ENCODE results near the gene RAB7B.

Gene RAB7B

DNA sequence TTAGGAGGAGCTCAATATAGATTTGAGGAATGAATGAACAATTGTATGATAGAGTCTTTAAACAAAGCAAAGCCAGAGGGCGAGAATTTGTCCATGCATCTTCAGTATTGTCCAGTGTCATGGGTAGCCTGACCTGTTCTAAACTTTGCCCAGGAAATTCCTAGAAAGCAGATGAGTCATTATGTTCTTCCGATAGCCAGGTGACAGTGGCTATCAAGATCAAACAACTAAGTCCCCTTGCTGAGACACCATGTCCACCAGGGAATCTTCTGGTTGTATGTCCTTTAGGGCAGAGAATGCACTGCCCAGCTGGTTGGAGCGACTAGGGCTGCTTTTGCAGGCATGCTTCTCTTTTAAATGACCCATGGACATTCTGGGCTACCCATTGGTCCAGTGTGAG is 58.1 kb downstream of the RAB7B start:
- DNase-seq: no peak

DNA sequence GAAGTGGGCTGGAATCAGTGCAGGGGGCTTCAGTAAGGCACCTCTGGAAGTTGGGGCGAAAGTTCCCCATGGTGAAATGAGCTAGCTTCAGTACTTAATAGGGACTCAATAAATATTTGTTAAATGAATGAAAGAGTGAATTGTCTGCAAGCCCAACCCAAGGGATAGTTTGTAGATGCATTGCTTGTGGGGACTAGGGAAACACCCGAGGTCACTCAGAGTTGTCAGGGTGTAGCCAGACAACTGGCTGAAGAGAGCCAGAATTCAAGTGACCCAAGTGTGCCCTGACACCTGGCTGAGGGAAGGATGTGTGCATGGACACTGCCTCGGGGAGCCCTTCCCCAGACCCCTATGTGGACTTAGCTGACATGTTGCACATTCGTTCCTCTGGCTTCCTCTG is 58.7 kb downstream of the RAB7B start:
- no peak for DNase-seq

GRCh38 chr1:205943245-205943644 is 60.0 kb downstream of the RAB7B start, which contains the start of gene SLC26A9:
Gene SLC26A9, minus strand, starts transcription at chr1:205943456. Its CDS starts 7,636 bp downstream, at chr1:205935820.
- DNase-seq: no peak

DNA sequence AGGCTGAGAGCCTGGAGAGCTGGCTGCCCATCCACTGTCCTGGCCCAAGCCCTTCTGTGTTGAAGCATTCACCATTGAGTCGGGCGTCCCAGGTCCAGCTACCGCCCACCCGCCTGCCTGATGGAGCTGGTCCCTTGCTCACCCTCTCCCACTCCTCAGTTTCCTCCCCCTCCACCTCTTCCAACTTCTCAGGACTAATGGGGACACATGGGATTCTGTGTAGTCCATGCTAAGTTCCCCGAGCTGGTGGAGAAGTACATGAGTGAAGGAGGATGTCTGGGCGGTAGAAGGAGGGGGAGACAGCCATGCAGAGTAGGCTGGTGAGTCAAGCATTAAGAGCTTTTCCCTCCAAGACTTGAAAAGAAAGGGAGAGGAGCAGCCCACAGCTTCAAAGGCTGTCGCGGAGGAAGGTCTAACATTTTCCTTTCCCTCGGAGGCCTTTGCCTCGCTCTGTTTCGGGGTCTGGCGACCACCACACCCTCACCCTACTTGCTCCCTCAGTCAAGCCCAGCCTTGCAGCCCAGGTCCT is 60.5 kb downstream of the RAB7B start:
- DNase-seq: no peak

GRCh38 chr1:205940710-205941109 is 62.5 kb downstream of the RAB7B start:
- no peak for DNase-seq

GRCh38 chr1:205939690-205940330 is 63.4 kb downstream of the RAB7B start:
- DNase-seq: no peak

DNA sequence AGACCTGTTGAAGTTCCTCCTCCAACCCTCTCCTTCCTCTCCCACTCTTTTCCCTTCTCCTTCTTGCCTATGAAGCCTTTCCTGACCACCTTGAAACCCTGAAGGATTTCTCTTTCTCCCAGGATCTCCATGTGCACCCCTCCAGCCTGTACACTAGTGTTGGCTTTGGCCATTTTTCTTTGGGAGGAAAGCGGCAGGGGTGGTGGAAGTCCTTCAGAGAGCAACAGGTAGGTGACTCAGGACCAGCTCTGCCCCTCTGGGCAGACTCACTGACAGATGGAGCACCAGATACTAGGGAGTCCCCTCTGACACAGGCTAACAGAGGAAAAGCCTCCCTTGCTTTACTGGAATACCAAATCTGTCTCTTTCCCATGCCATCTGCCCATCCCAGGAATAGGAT is 64.5 kb downstream of the RAB7B start:
- no peak for DNase-seq

DNA sequence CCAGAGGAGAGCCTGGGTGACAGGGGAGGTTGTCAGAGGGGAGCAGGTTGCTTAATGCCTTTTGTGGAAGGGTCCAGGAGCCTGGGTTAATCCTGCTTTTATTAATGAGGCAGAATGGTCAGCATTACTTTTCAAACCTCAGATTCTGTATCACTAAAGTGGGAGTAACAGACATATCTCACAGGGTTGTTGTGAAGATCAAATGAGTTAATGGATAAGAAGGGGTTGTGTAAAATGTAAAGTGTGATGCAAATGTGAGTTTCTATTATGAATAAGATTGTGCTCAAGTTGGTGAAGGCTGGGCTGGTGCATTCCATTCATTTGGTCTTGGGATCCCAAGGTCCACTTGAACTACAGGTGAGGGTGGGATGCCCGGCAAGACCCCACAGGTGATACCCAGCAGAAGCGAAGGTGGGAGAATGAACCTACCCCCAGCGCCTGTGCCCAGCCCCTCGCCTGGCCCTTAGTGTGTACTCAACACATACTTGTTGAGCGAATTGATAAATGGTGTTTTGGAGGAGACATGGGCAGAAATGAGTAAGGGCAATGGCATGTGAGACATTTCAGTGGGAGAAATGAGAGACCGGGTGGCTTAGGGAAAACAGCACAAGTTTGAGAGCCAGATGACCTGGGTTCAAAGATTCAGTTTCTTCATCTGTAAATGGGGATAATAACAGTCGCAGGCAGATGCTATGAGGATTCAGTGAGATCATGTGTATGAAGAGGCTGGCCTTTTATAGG is 66.2 kb downstream of the RAB7B start:
- DNase-seq: no peak

GRCh38 chr1:205936311-205936710 is 66.9 kb downstream of the RAB7B start:
- DNase-seq: no peak

DNA sequence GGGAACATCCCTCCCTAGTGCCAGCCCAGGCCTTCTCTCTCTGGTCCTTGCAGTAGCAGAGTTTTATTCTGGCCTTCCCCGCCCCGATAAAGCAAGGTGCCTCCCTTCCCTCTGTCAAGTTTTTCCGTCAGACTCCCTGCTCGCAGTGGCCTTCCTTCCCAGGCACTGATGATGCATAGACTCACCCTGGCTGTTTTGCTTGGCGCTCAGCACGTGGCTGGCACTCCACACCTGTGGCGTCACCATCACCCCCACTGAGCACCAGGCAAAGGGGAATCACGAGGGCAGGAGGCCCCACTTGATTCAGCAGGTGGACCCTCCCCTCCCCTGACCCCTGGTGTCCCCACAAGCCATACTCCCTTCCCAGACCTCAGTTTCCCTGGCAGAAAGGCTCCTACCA is 67.3 kb downstream of the RAB7B start:
- no peak for DNase-seq

DNA sequence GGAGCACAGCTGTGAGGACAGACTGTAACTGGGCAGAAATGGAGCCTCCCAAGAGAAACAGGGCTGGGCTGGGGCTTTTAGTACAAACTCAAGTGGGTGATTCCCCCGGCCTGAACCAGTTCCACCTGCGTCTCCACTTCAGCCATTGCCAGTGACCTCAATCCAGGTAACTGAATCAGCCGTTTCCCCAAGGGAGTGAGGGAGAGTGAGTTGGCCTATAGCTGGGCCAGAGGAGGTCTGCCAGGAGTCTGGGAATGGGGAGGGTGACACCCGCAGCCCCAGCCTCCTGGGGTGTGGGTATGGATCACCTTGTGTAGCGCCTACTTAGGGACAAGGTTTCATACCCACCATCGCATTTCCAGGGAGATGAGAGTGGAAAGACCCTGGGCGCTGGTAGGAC is 68.4 kb downstream of the RAB7B start:
- no peak for DNase-seq

- no peak for DNase-seq
Measured at GRCh38 chr1:205933671-205934618, 69.2 kb downstream of the RAB7B start.

GRCh38 chr1:205932776-205933175 is 70.4 kb downstream of the RAB7B start:
- no peak for DNase-seq

- DNase-seq: no peak
Measured at GRCh38 chr1:205930799-205931281, 72.4 kb downstream of the RAB7B start.

GRCh38 chr1:205930195-205930577 is 73.0 kb downstream of the RAB7B start:
- no peak for DNase-seq

DNA sequence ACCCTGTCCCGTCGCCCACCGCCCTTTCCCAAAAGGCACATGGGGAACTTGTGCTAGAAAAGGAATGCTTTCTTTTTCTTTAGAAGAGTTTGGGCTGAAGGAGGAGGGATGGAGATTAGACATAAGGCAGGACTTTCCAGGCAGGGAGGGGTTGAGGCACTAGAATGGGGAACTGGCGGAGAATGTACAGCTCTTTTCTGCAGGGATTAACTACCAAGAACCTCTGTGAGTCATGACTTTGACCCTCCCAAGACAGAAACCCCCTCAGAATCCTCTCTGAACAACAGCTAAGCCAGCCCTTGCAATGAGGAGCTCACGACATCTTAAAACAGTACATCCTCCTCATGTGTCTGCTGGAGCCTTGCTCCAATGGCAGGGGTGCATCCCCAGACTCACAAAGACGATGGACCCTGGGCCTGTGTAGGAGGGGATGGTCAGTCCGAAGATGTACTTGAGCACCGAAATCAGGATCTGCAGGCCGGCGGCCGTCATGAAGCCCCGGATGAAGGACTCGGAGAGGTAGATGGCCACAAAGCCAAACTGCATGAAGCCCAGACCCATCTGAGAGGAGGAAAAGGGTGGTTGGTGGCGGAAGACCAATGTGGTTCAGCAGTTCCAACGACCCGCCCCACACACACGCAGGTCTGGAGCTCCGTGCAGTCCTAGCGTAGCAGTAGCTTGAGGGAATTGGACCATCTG is 73.5 kb downstream of the RAB7B start:
- no peak for DNase-seq

GRCh38 chr1:205928317-205928716 is 74.9 kb downstream of the RAB7B start:
- DNase-seq: no peak

- no peak for DNase-seq
Measured at GRCh38 chr1:205927676-205928075, 75.5 kb downstream of the RAB7B start.

DNA sequence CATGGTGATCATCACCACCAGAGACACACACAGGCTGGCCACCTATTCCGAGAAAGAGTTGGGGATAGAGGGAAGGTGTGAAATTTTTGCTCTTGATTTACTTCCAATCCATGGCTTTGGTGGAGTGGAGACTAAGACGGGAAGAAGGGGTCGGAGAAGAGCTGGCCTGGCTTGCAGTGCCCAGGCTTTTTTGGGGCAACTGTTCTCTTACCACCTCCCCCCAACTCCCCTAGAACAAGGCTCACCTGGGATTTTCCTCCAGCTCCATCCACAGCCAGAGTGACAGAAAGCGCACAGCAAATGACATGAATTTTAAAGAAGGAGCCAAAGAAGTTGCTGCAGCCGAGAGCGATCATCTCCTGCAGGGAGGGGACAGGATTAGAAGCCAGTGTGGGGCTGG is 75.9 kb downstream of the RAB7B start:
- DNase-seq: no peak
